Naive thymus-derived CD4-positive, alpha-beta T cell (primary cell): Measurements from ENCODE around the gene UCMA. TPM values are rescaled to one million over a fixed set of nuclear protein-coding genes. Genes with fewer than 3 reads are reported as not detected.

Experiments used
- ATAC-seq: fragments of 150-1000 bp; cut with Tn5 transposase; 2 replicates; pipeline ENCODE4 v1.10.0; 2021; ENCODE audit warnings: mild to moderate bottlenecking, moderate library complexity
- CTCF ChIA-PET: fragments of 350-600 bp; sonication (Branson Sonifier 250); formaldehyde crosslinking; loops from one replicate; lab custom pipeline; 2021; ENCODE audit warnings: antibody characterized with exemption; lab: Charles Lee
- POLR2A ChIA-PET: fragments of 350-600 bp; sonication (Branson Sonifier 250); formaldehyde crosslinking; loops from one replicate; lab custom pipeline; 2021; ENCODE audit warnings: antibody characterized with exemption, inconsistent platforms; lab: Charles Lee
- DNase-seq, 9 donors: peaks; one replicate each; pipeline versions ENCODE4 v3.0.0 to v3.0.0-alpha.2; 2020 to 2022; ENCODE audit warnings: mixed read lengths in 1 of 9
- H3K27ac ChIP-seq: one replicate; pipeline ENCODE4 v1.7.0; 2013; ENCODE audit warnings: mild to moderate bottlenecking, low read depth, low read length, moderate library complexity
- H3K27me3 ChIP-seq, 2 donors: one replicate each; pipeline ENCODE4 v1.7.0; 2013; ENCODE audit warnings: low read length in 2 of 2, mild to moderate bottlenecking in 2 of 2, moderate library complexity in 2 of 2; ENCODE audit not compliant: control insufficient read depth in 2 of 2, insufficient read depth in 2 of 2
- H3K36me3 ChIP-seq, 3 experiments: 1 replicate in 2 of 3; 2 replicates in 1 of 3; pipeline ENCODE4 v1.7.0; 2013; ENCODE audit warnings: low read length in 3 of 3, mild to moderate bottlenecking in 3 of 3, moderate library complexity in 1 of 3; ENCODE audit not compliant: insufficient read depth in 3 of 3, control insufficient read depth in 2 of 3
- H3K4me1 ChIP-seq, 2 donors: one replicate each; pipeline ENCODE4 v1.7.0; 2013; ENCODE audit warnings: low read length in 2 of 2, mild to moderate bottlenecking in 2 of 2, moderate library complexity in 1 of 2; ENCODE audit not compliant: control insufficient read depth in 2 of 2, insufficient read depth in 2 of 2
- H3K4me3 ChIP-seq: 2 replicates; pipeline ENCODE4 v1.7.0; 2013; ENCODE audit warnings: mild to moderate bottlenecking, low read length
- H3K9me3 ChIP-seq, 3 experiments: 1 replicate in 2 of 3; 2 replicates in 1 of 3; pipeline ENCODE4 v1.7.0; 2013; ENCODE audit warnings: low read length in 3 of 3; ENCODE audit not compliant: control insufficient read depth in 2 of 3
- H3K27ac Mint-ChIP-seq, 9 donors: one replicate each; pipeline ENCODE4 v1.8.0; 2020 to 2022; ENCODE audit warnings: mixed read lengths in 9 of 9, mild to moderate bottlenecking in 8 of 9, moderate library complexity in 5 of 9, inconsistent platforms in 2 of 9
- H3K27me3 Mint-ChIP-seq, 5 donors: one replicate each; pipeline ENCODE4 v1.8.0; 2021 to 2022; ENCODE audit warnings: mixed read lengths in 5 of 5, mild to moderate bottlenecking in 1 of 5
- H3K36me3 Mint-ChIP-seq, 5 donors: one replicate each; pipeline ENCODE4 v1.8.0; 2020 to 2022; ENCODE audit warnings: mixed read lengths in 5 of 5, mild to moderate bottlenecking in 3 of 5, inconsistent platforms in 1 of 5
- H3K4me1 Mint-ChIP-seq, 7 donors: one replicate each; pipeline ENCODE4 v1.8.0; 2020 to 2022; ENCODE audit warnings: mixed read lengths in 7 of 7, mild to moderate bottlenecking in 3 of 7, inconsistent platforms in 1 of 7
- H3K4me3 Mint-ChIP-seq, 10 donors: one replicate each; pipeline ENCODE4 v1.8.0; 2020 to 2022; ENCODE audit warnings: mild to moderate bottlenecking in 10 of 10, mixed read lengths in 10 of 10, moderate library complexity in 6 of 10, inconsistent platforms in 2 of 10
- H3K9me3 Mint-ChIP-seq, 11 donors: one replicate each; pipeline ENCODE4 v1.8.0; 2020 to 2022; ENCODE audit warnings: mixed read lengths in 11 of 11, mild to moderate bottlenecking in 4 of 11, inconsistent platforms in 1 of 11, moderate library complexity in 1 of 11
- intact Hi-C, 2 donors: fragments of 100-400 bp; cut with micrococcal nuclease; formaldehyde crosslinking; loops; one replicate each; pipeline ENCODE4 v1.15.1; 2023
- polyA plus RNA-seq, 2 donors: library from polyadenylated mRNA; unstranded; fragments of 300-500 nt; fragmentation: Illumina TruSeq; gene quantifications; one replicate each; pipeline ENCODE4 v1.2.3, GENCODE V29; 2021
- total RNA-seq, 6 experiments: library from RNA in 5 of 6; stranded (reverse) in 5 of 6; gene quantifications; 1 replicate in 5 of 6; 2 replicates in 1 of 6; pipeline ENCODE4 v1.2.3 and lab custom pipeline; 2021 to 2026

Gene UCMA
- total and polyA plus RNA-seq, 7 experiments from 2014 or later, result not detected

GRCh38 chr10:13195016-13195415 is 39.2 kb downstream of the UCMA start:
- DNase-seq (no peak), ATAC-seq (no peak)
- ChIA-PET POLR2A (interaction anchor here (0.6 kb wide), 2 partner anchors 12 to 979 kb away, joined by 3 to 4 read pairs; no protein-coding TSS in a partner anchor), CTCF (interaction anchor here (0.6 kb wide), 1 partner anchor 1614 kb away, joined by 3 read pairs; no protein-coding TSS in a partner anchor)
- Mint-ChIP-seq H3K4me3 (no peak overlapping the region), H3K27ac (no peak overlapping the region), H3K9me3 (no peaks in the 10 kb centered on the region), H3K36me3 (peaks cover 0 to 9% (median 0%) of the 10 kb centered on the region in 5 donors), H3K27me3 (no peaks in the 10 kb centered on the region), H3K4me1 (peaks cover 0 to 2% (median 0%) of the 10 kb centered on the region in 7 donors)
- Histone ChIP-seq H3K36me3 (no peaks in the 10 kb centered on the region), H3K4me1 (no peaks in the 10 kb centered on the region), H3K4me3 (no peak overlapping the region), H3K27me3 (no peaks in the 10 kb centered on the region), H3K9me3 (no peaks in the 10 kb centered on the region), H3K27ac (no peak overlapping the region)
- intact Hi-C loops, result no loop called here

GRCh38 chr10:13193637-13194036 is 40.5 kb downstream of the UCMA start:
- Mint-ChIP-seq H3K9me3 (no peaks in the 10 kb centered on the region), H3K4me1 (peaks cover 0 to 2% (median 0%) of the 10 kb centered on the region in 7 donors), H3K36me3 (peaks cover 0 to 9% (median 0%) of the 10 kb centered on the region in 5 donors), H3K4me3 (no peak overlapping the region), H3K27ac (no peak overlapping the region), H3K27me3 (no peaks in the 10 kb centered on the region)
- Histone ChIP-seq H3K27ac (no peak overlapping the region), H3K9me3 (no peaks in the 10 kb centered on the region), H3K4me1 (no peaks in the 10 kb centered on the region), H3K27me3 (no peaks in the 10 kb centered on the region), H3K4me3 (no peak overlapping the region), H3K36me3 (no peaks in the 10 kb centered on the region)
- POLR2A ChIA-PET, result interaction anchor here (0.6 kb wide), 1 partner anchor 38 kb away, joined by 3 read pairs; no protein-coding TSS in a partner anchor
- ATAC-seq, result no peak
- DNase-seq, result no peak
- CTCF ChIA-PET, result interaction anchor here (0.6 kb wide), 2 partner anchors 140 to 946 kb away, joined by 3 to 7 read pairs; no protein-coding TSS in a partner anchor
- intact Hi-C loops, result no loop called here

- no peaks in the 10 kb centered on the region for H3K4me1 Mint-ChIP-seq
- peaks cover 0 to 1% (median 0%) of the 10 kb centered on the region in 11 donors for H3K9me3 Mint-ChIP-seq
- ATAC-seq, result no peak
- H3K27ac Mint-ChIP-seq, result no peak overlapping the region
- H3K4me3 Mint-ChIP-seq, result no peak overlapping the region
- DNase-seq, result no peak
- Histone ChIP-seq H3K36me3 (no peaks in the 10 kb centered on the region), H3K4me1 (no peaks in the 10 kb centered on the region), H3K4me3 (no peak overlapping the region), H3K9me3 (no peaks in the 10 kb centered on the region), H3K27ac (no peak overlapping the region), H3K27me3 (no peaks in the 10 kb centered on the region)
- ChIA-PET POLR2A (no interaction called here), CTCF (no interaction called here)
- intact Hi-C loops, result no loop called here
- H3K36me3 Mint-ChIP-seq, result peaks cover 0 to 17% (median 3%) of the 10 kb centered on the region in 5 donors
- H3K27me3 Mint-ChIP-seq, result no peaks in the 10 kb centered on the region
Measured at GRCh38 chr10:13191362-13191761, 42.8 kb downstream of the UCMA start.

GRCh38 chr10:13190816-13191215 is 43.4 kb downstream of the UCMA start:
- ATAC-seq, result no peak
- Histone ChIP-seq H3K27me3 (no peaks in the 10 kb centered on the region), H3K4me1 (no peaks in the 10 kb centered on the region), H3K27ac (no peak overlapping the region), H3K9me3 (no peaks in the 10 kb centered on the region), H3K36me3 (no peaks in the 10 kb centered on the region), H3K4me3 (no peak overlapping the region)
- no peak for DNase-seq
- CTCF ChIA-PET, result no interaction called here
- Mint-ChIP-seq H3K27me3 (no peaks in the 10 kb centered on the region), H3K4me3 (no peak overlapping the region), H3K27ac (no peak overlapping the region), H3K4me1 (no peaks in the 10 kb centered on the region), H3K9me3 (peaks cover 0 to 1% (median 0%) of the 10 kb centered on the region in 11 donors), H3K36me3 (peaks cover 0 to 21% (median 3%) of the 10 kb centered on the region in 5 donors)
- intact Hi-C loops, result no loop called here
- POLR2A ChIA-PET, result no interaction called here

- Mint-ChIP-seq H3K4me3 (no peak overlapping the region), H3K9me3 (peaks cover 0 to 1% (median 0%) of the 10 kb centered on the region in 11 donors), H3K27me3 (no peaks in the 10 kb centered on the region), H3K36me3 (peaks cover 0 to 19% (median 3%) of the 10 kb centered on the region in 5 donors), H3K4me1 (no peaks in the 10 kb centered on the region), H3K27ac (no peak overlapping the region)
- ChIA-PET POLR2A (no interaction called here), CTCF (interaction anchor here (0.6 to 1.1 kb wide), 2 partner anchors 10 to 16 kb away, joined by 3 read pairs; no protein-coding TSS in a partner anchor)
- no peaks in the 10 kb centered on the region for H3K9me3 ChIP-seq
- no peak overlapping the region for H3K4me3 ChIP-seq
- no peak for DNase-seq
- ATAC-seq, result no peak
- no peaks in the 10 kb centered on the region for H3K36me3 ChIP-seq
- no peaks in the 10 kb centered on the region for H3K4me1 ChIP-seq
- intact Hi-C loops, result no loop called here
- H3K27ac ChIP-seq, result no peak overlapping the region
- H3K27me3 ChIP-seq, result no peaks in the 10 kb centered on the region
Measured at GRCh38 chr10:13189961-13190360, 44.2 kb downstream of the UCMA start.

- Mint-ChIP-seq H3K27ac (no peak overlapping the region), H3K9me3 (peaks cover 0 to 1% (median 0%) of the 10 kb centered on the region in 11 donors), H3K4me1 (no peaks in the 10 kb centered on the region), H3K27me3 (no peaks in the 10 kb centered on the region), H3K4me3 (no peak overlapping the region), H3K36me3 (peaks cover 0 to 19% (median 3%) of the 10 kb centered on the region in 5 donors)
- ChIA-PET POLR2A (no interaction called here), CTCF (no interaction called here)
- Histone ChIP-seq H3K27me3 (no peaks in the 10 kb centered on the region), H3K4me3 (no peak overlapping the region), H3K36me3 (no peaks in the 10 kb centered on the region), H3K27ac (no peak overlapping the region), H3K4me1 (no peaks in the 10 kb centered on the region), H3K9me3 (no peaks in the 10 kb centered on the region)
- ATAC-seq, result no peak
- intact Hi-C loops, result no loop called here
- DNase-seq, result no peak
Measured at GRCh38 chr10:13188593-13188992, 45.6 kb downstream of the UCMA start.

- H3K9me3 Mint-ChIP-seq, result peaks cover 0 to 1% (median 0%) of the 10 kb centered on the region in 11 donors
- ATAC-seq (no peak), DNase-seq (no peak)
- intact Hi-C loops, result no loop called here
- H3K9me3 ChIP-seq, result no peaks in the 10 kb centered on the region
- H3K4me1 ChIP-seq, result no peaks in the 10 kb centered on the region
- H3K4me3 Mint-ChIP-seq, result no peak overlapping the region
- H3K36me3 ChIP-seq, result no peaks in the 10 kb centered on the region
- no peaks in the 10 kb centered on the region for H3K4me1 Mint-ChIP-seq
- no peaks in the 10 kb centered on the region for H3K27me3 Mint-ChIP-seq
- no peak overlapping the region for H3K27ac Mint-ChIP-seq
- no peak overlapping the region for H3K27ac ChIP-seq
- POLR2A ChIA-PET, result no interaction called here
- no peaks in the 10 kb centered on the region for H3K27me3 ChIP-seq
- CTCF ChIA-PET, result no interaction called here
- no peak overlapping the region for H3K4me3 ChIP-seq
- peaks cover 0 to 16% (median 3%) of the 10 kb centered on the region in 5 donors for H3K36me3 Mint-ChIP-seq
Measured at GRCh38 chr10:13187135-13187534, 47.0 kb downstream of the UCMA start.
